Hepatocyte (in vitro differentiated cells): Measurements from ENCODE around the gene SPRR1B.

ENCODE experiments used
- EZH2phosphoT487 ChIP-seq: fragments of 200-600 bp; sonication (generic); IDR thresholded peaks from one replicate; pipeline ENCODE4 v1.6.1; 2018; ENCODE audit warnings: antibody characterized with exemption, mild to moderate bottlenecking, low read depth, moderate library complexity; ENCODE audit not compliant: unreplicated experiment, severe bottlenecking
- TF ChIP-seq, protein P1 (sequence below): fragments of 200-600 bp; sonication (generic); IDR thresholded peaks from 2 replicates; pipeline ENCODE4 v1.5.1; 2016; ENCODE audit warnings: antibody characterized with exemption, mild to moderate bottlenecking; ENCODE audit not compliant: poor library complexity

DNA sequence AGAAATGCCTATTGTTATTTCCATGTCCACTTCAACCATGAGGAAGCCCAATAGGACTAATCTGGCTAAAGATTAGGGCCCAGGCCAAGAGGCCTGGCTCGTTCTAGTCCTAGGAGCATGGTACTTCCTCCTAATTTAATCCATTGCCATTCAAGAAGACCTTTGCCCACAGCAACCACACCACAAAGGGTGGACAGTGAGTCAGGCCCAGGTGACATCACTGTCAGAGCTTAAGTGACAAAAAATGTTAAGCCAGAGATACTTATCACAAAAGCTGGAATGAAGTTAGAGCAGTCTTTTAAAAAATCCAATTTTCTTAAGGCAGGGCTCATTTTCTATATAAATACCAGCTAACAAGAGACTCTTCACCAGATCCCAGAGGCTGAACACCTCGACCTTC, 29.6 kb upstream of the SPRR1B start, which contains the start of gene SPRR3:
- TF ChIP-seq, protein P1, sequence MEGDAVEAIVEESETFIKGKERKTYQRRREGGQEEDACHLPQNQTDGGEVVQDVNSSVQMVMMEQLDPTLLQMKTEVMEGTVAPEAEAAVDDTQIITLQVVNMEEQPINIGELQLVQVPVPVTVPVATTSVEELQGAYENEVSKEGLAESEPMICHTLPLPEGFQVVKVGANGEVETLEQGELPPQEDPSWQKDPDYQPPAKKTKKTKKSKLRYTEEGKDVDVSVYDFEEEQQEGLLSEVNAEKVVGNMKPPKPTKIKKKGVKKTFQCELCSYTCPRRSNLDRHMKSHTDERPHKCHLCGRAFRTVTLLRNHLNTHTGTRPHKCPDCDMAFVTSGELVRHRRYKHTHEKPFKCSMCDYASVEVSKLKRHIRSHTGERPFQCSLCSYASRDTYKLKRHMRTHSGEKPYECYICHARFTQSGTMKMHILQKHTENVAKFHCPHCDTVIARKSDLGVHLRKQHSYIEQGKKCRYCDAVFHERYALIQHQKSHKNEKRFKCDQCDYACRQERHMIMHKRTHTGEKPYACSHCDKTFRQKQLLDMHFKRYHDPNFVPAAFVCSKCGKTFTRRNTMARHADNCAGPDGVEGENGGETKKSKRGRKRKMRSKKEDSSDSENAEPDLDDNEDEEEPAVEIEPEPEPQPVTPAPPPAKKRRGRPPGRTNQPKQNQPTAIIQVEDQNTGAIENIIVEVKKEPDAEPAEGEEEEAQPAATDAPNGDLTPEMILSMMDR: no peak
- TF ChIP-seq EZH2phosphoT487: no peak
